Right hindlimb (tissue), 1 donor: ENCODE results near the gene BEND6.

Experiments
- DNase-seq: peaks from one replicate; pipeline ENCODE4 v3.0.0-alpha.2; 2018

BEND6 gene

DNA sequence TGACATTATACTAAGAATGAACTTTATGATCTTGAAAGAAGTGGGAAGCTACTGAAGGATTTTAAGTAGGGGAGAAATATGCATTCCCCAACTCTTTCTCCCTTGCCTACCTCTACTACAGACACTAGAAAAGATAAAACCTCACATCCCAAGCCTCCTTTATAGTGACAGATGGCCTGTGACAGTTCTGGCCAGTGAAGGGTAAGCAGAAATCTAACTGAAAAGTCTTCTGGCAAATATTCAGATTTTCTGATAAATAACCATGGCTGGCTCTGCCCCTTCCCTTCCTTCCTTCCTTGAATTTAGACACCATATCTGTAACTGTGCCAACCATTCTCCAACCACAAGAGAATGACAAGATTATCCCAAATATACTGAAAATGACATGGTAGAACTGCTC is 10.2 kb upstream of the BEND6 start:
- DNase-seq = no peak

- DNase-seq = no peak
Measured at GRCh38 chr6:56946368-56946767, 8.5 kb upstream of the BEND6 start.

DNA sequence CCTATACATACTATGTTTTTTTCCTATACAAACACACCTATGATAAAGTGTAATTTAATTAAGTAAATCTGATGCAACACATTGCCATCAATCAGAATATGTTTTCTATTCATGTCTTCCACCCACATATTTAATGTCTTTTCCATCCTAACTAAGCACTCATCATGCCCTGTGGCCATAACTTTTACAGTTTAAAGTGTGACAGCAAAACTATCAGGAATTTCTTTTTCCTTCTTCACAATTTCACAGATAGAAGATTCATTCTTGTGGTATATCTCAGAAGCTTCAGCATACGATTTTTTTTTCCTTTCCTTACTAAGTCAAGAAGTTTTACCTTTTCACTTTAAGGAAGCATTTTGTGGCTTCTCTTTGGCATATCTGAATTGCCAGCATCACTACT is 7.0 kb upstream of the BEND6 start:
- DNase-seq = no peak

DNA sequence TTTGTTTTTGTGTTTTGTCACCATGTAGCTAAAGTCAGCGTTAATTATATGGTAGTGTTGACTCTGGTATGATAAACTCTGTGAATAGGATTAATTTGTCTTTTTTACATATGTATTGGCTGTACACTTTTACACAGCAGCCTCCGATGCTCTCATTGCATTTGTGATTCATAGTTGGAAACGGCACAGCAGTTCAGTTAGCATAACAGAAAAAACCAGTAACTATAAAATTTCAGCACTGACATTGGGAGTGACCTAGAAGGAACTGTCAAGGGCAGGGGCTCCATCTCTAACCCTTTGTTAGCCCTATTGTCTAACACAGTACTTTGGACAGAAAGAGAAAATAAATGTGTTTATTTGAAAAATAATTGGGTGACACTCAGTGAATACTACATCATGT is 5.6 kb upstream of the BEND6 start:
- DNase-seq = no peak

GRCh38 chr6:56949925-56950495 is 4.9 kb upstream of the BEND6 start:
- no peak for DNase-seq

DNA sequence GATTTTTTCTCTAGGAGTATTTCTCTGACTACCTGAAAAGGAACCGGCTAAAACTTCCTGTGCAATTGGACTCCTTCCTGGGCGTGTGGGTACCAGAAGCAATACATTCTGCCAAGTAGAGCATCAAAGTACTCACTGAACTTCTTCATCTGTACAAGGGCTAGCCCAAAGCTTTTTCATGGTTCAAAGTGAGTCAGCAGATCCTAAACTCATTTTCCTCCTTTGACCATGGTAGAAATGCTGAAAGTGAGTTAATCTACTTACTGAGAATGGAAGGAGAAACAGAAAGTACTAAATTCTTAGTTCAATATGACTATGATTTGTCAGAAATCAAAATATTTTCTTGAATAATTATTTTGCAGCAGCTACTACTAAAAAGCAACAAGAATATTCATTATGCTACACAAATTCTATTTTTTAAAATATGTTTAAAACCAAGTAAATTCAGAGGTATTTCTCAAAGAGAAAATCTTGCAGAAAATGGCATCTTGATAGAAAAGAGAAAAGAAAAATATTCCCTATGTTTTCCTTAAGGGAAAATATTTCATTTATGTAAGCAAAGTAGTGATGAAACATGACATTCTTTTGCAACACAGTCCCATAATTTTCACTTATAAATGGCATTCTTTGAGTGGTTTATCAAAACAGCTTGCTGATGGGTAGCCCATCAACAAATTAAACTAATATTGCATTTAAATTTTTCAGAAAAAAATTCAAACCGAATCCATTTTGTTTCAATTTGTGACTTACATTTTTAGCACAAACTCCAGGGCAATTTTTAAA is 3.7 kb upstream of the BEND6 start:
- no peak for DNase-seq

DNA sequence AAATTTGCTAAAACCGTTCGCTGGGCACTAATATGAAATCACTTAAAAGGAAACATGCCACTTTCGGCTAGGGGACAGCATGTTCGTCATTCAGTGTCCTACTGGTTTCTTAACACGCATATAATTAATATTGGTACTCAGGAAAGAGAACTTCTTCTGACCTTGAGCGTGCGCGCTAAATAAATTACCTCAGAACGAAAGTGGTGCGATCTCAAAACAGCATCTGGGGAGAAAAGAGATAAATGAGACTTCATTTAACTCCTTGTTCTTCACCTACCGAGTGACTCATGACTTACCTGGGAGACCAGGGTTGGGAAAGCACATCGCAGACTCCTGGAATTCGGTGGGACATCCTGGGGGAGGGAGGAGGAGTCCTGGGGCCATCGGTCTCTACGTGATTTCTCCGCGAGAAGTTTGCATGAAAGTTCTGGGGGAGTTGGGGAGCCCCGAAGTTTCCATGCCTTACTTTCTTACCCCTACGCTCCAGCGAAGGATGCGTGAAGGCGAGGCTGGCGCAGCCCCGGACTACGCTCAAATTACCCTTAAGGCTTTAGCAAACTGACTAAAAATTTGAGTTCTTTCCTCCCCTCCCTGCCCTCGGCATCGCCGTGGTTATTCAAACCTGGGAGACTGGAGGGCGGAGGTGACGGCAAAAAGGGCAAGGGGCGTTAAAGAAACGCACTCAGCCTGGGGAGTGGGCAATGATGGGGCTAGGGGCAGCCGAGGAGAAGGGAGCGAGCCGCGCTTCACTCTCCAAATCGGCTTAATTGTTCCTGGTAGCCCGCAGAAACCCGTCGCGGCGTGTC is 1.1 kb upstream of the BEND6 start:
- DNase-seq = peak; percentile 26

DNA sequence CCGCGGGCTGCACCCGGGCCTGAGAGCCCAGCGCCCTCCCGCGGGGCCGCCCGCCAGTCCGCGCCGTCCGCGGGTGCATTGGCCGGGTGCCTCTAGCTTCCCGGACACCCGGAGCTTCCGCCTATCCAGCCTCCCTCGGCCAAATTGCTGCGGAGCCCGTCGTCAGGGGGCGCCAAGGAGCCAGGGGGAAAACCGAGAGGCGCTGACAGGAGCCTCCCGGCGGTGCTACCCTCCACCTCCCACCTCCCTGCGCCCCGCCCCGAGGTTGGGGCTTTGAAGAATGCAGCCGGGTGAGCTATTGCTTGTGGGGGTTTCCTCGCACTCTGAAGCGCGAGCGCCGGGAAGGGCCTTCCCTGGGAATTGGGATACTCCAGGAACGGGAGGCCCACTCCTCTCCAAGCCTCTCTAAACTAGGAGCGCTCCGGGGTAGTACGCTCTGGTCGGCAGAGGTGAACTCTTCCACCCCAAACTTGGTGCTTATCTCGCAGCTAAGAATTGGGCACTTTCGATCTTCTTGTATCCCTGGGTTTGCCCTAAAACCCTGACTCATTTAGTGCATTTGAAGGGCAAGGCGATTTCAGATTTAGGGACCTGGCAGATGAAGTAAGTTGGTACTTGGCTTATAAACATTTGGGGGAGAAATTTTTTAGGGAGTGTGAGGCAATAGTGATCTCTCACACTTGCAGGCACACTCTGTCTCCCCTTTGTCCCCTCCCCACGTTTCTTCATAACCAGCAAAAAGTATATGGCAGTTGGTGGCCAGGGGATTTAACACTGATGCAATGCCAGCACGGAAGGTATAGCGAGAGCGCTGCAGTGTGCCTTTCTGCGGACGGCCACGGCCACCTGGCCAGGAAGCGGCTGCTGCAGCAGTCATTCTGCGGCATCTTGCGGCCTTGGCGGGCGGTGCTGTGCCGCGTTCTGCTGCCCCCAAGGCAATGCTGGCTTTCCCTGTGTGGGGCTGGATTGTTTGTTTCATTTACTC is 556 bp downstream of the BEND6 start:
- DNase-seq = peak; percentile 85

GRCh38 chr6:56956491-56956890 is 1.6 kb downstream of the BEND6 start:
- no peak for DNase-seq

GRCh38 chr6:56957856-56958255 is 2.9 kb downstream of the BEND6 start:
- no peak for DNase-seq

- no peak for DNase-seq
Measured at GRCh38 chr6:56958481-56958880, 3.6 kb downstream of the BEND6 start.

DNA sequence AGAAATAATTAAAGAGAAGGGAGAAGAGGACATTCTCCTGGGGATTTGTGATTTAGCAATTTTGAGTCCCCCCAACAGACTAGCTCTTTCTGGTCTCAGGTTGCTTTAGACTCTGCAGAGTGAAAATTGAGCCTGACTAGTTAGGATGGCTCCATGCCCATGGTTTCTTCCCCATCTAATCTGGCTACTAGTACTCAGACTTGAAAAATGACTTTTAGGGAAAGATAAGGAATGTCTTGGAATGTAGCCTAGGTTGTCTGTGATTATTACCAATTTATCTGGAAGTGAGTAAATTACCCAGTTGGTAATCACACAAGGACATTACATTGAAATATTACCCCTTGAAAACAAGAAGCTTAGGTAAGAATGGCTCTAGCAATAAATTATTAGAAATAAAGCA is 4.2 kb downstream of the BEND6 start:
- no peak for DNase-seq

- no peak for DNase-seq
Measured at GRCh38 chr6:56959938-56960337, 5.0 kb downstream of the BEND6 start.

DNA sequence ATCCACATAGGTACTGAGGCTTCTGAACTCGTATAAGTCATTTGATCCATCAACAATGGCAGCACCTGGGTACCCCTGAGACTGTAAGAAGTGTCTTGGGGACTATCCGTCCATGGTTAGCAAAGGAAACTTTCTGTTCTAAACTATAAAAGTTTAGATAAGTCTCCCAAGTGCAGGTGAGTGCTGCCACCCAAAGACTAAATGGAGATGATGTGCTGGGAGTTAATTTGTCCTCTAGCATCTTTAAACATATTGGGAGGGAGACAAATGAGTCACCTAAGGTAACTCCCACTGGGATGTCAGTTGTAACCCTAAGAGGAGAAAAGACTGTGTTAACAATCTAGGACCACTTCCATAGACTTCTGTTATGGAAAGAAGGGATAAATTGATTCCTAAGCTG is 6.2 kb downstream of the BEND6 start:
- DNase-seq = no peak

- DNase-seq = no peak
Measured at GRCh38 chr6:56962441-56962840, 7.5 kb downstream of the BEND6 start.

- no peak for DNase-seq
Measured at GRCh38 chr6:56963043-56963442, 8.1 kb downstream of the BEND6 start.

GRCh38 chr6:56963793-56964192 is 8.9 kb downstream of the BEND6 start:
- DNase-seq = no peak

GRCh38 chr6:56965126-56965525 is 10.2 kb downstream of the BEND6 start:
- no peak for DNase-seq

DNA sequence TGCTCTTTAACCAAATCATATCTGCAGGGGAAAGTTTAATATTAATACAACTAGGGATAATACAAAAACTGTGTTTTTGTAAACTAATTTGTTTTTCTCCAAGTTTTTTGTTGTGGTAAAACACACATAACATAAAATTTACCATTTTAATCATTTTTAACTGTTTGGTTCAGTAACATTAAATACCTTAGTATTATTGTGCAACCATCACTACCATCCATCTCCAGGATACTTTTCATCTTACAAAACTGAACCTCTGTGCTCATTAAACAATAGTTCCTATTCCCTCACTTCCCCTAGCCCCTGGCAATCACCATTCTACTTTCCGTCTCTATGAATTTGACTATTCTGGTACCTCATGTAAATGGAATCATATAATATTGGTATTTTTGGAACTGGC is 15.9 kb downstream of the BEND6 start:
- DNase-seq = no peak

DNA sequence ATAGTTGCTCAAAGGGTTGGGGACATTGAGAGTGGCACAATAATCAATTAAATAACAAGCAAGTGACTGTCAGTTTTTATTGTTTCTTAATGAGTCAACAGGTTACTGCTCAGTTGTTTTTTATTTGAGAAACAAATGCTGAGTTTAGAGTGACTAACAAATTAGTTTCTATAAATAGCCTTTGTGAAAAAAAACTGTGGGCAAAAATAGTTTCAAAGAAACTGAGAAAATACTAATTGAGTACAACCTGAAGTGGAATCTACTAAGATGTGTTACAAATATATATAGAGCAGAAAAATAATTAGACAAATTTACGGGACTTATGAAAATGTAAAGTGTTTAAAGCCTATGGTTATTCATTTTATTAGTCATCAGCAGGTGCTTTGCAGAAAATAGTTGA is 22.3 kb downstream of the BEND6 start:
- DNase-seq = no peak

DNA sequence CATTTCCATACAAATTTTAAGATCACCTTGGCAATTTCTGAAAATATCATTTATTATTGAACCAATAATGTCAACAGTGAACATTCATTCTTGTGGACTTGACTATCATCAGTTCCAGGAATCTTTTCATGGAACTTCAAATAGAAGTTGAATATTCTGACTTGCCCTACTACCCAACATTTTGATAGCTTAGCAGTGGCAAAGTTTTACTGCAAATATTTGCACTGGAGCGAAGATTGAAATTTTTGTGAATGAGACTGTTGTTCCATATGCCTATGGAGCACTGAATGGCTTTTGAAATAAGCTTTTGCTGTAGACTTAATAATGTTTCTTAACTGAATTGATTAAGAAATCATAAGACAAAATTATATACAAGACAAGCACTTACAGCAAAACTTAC is 23.6 kb downstream of the BEND6 start:
- no peak for DNase-seq

GRCh38 chr6:56984361-56984760 is 29.5 kb downstream of the BEND6 start:
- DNase-seq = no peak

DNA sequence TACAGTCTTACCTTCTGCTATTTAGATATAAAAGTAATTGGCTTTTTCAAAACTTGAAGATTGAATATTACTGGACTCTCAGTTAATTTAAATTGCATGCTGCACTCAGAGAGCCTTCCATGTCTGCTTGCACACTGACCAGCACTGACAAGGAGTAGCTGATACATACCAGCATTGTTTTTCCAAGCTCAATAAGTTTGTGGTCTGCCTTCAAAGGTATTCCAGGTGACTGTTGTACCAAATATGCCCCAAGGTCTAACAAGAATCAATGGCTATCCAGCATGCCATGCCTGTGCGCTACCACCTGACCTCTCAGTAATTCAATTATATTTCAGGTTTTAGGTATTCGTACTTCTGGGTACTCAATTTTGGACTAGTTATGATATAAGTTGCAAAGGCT is 30.0 kb downstream of the BEND6 start:
- DNase-seq = no peak
